GM21786 (cell line): ENCODE results near the gene SDHB.

Source experiments
- ATAC-seq: cut with Tn5 transposase; IDR thresholded peaks from one replicate; pipeline ENCODE4 v1.9.1; 2021; ENCODE audit not compliant: unreplicated experiment

SDHB gene

DNA sequence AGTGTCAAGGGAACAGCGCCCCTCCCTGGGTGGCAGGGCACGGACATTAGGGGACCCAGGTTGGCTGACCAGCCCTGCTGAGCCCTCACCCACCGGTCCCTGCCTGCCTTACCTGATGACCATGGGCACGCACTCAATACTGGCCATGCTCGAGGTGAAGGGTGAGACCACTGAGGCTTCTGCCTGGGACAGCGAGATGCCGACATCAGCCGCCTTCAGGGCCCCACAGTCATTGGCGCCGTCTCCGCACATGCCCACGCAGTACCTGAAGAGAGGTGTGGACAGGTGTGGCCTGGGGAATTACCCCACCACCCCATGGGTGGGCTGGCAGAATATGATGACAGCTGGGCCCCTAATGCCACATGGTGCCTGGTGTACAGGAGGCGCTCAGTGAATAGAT lies 65.6 kb downstream of the SDHB start:
- ATAC-seq: no peak

DNA sequence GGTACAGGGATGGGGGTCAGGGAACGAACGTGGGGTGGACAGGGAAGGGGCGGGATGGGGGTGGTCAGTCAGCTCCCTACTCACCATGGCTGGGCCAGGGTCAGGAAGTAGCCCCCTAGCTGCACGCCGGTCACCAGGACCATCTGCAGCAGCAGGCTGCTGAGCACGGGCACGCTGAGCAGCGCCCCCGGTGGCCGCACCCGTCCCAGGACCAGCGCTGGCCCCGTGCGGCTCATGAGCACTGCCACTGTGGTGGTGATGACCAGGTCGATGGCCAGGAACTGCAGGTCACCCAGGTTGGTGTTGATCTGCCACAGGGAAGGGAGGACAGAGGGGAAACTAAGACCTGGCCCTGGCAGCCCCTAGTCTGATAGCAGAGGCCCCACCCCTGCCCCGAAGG lies 66.9 kb downstream of the SDHB start:
- no peak for ATAC-seq

DNA sequence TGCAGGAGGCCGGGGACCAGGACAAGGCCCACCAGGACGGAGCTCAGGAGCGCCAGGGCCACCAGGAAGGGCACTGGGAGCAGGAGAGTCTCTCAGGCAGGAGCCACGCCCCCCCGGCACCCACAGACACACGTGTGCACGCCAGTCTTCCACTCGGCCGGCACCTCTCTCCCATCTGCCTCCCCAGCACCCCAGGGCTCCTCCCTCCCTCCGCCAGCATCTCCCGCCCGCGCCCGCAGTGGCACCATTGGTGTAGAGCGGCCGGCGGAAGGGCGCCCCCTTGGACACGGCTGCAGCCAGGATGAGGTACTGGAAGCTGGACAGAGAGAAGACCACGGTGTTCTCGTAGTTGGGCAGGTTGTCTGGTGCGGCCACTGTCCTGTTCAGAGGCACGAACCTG lies 67.3 kb downstream of the SDHB start:
- ATAC-seq: no peak

DNA sequence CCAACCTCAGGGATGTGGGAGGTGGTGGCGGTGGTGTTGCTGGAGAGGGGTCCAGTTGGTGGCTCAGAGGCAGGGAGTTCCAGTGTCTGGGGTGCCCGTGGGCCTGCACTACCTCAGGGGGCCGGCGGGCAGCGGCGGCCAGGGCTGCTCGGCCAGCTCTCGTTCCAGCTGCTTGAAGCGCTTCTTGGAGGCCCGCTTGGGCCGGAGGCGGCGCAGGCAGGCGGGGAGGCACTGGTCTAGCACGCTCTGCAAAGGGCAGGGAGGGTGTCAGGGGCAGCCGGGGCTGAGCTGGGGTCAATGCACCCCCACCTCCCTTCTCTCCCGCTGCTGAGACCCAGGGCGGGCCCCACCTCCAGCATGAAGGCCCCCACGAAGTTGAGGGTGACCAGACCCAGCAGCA lies 67.7 kb downstream of the SDHB start:
- no peak for ATAC-seq

DNA sequence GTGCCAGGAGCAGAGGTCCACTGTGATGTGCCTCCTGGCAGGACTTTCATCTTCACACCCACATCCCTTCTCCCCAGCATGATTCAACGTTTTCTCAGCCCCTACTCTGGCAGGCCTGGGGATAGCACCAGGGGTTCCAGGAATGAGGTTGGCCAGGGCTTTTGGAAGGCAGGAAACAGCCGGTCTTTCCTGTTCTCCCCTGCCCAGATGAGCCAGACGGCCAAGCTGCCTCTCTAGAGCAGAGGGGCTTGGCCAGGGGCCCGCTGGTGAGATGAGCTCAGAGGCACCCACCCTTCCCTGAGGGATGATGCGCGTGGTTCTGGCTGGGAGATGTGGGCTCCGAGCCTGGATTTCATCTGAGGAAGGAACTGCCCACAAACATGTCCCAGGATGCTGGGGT lies 69.1 kb downstream of the SDHB start:
- ATAC-seq: no peak

DNA sequence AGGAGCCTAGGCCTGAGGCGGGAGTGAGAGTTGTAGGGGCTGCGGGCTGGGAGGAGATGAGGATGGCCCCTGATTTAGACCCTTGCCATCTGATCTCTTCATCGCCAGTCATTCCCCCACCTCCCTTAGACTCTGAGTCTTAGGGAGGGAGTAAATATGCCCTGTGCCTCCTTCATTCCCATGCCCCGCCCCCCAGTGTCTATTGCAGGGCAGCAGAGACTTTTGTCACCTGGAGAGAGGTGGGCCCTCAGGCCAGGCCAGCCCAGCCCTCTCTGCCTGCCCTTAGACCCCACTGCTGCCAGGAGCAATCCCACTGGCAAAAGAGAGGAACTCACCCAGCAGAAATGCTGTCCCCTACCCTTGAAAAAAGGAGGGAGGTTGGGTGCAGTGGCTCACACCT lies 70.2 kb downstream of the SDHB start:
- ATAC-seq: no peak

DNA sequence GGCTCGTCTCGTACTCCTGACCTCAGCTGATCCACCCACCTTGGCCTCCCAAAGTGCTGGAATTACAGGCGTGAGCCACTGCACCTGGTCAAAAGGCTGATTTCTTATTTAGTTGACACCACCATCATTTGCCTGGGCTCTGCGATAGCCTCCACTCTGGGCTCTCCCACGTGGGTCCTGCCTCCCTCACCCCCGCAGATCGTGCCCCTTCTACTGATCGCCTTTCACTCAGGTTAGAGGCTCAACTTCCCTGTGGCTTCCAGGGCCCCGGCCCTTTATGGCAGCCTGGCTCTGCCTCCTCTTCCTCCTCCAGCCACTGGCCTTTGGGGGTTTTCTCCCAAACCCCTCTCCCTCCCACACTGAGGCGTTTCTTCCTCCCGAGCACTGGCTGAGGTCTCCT lies 70.9 kb downstream of the SDHB start:
- no peak for ATAC-seq

DNA sequence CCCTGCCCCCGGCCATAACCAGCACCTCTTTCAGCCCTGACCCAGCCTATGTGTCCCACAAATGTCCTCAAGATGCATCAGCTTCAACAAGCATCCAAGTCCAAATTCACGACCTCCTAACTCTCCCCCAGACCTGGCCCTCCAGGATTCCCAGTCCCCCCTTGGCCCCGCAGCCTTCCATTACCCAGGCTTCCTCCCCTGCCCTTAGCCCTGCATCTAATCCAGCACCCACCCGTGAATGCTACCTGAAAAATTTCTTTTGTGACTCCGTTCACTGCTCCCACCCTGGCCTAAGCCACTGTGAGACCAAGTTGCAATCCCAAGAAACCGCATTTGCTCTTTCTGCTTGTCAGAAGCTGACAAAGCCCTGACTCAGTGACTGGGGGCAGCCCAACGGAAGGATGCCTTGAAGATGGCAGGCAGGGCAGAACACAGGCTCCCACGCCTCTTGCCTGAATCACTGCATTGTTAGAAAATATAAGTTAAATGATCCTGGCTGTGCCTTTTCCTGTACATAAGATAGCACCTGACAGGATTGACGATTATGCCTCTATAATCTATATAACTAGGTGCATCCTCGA lies 72.5 kb downstream of the SDHB start:
- no peak for ATAC-seq

DNA sequence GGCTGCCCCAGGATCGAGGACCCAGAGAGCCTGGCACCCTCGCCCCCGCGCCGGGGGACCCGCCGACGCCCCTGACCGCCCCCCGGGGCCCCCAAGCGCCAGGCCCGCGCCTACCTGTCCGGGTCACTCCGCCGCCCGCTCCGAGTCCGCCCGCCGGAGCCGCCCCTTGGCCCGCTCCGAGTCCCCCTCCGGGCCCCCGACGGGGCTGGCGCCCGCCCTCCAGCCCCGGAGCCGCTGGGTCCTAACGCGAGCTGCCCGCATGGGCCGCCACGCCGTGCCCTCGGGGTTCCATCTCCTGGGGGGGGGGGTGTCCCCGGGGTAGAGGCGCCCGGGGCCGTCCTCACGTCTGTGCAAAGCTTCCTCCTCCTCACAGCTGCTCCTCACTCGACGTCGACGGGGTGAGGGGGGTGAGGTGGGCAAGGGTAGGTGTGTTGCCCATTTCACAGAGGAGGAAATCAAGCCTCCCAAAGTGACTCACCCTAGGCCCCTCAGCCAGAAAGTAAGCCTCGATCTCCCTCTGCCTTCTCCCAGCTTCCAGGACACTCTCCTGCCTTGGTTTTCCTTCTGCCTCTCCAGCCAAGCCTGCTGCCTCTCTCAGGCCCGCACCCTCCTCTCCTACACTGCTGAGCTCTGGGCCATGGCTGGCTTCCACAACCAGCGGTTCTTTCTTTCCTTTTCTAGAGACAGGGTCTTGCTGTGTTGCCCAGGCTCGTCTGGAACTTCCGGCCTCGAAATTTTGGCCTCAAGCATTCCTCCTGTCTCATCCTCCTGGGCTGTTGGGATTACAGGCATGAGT lies 73.2 kb downstream of the SDHB start, which contains the start of gene MFAP2:
MFAP2 (minus strand) TSS at position 148 of the 796 bp plus-strand sequence. CDS start 2,347 bp downstream, outside the sequence.
- no peak for ATAC-seq

DNA sequence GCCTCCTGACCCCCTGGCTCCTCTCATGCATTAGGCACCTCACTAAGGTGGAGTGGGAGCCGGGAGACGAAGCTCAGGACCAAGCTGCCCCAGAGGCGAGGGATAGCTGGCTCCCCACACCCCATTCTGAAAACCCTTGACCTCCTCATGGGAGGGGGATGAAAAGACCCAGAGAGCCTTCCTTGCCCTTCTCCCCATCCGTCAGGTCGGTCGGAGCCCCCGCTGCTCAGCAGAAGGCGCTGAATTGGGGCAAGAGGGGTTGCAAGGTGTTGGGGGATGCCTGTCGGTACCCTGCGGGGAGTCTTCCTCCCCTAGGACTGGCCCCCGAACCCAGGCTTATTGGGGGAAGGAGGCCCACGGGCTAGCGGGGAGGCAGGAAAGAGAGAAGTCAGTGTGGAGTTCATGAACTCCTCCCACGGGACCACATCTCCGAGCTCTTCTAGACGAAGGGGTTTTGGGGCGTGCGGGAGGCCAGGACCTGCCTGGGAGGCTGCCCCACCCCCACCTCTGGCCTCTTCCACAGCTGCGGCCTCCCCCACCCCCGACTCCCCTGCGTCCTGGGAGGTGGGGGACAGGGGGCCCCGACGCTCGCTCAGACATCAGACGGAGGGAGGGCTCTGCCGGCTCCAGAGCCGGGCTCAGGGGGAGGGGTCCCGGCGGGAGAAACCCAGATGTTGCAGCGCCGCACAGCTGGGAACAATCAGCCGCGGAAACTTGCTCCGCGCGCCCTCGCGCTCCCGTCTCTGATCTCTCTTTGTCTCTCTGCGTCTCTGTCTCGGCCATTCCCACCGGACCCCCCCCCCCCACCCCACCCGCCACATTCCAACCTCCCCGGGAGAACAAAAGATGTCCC lies 74.1 kb downstream of the SDHB start:
- no peak for ATAC-seq

DNA sequence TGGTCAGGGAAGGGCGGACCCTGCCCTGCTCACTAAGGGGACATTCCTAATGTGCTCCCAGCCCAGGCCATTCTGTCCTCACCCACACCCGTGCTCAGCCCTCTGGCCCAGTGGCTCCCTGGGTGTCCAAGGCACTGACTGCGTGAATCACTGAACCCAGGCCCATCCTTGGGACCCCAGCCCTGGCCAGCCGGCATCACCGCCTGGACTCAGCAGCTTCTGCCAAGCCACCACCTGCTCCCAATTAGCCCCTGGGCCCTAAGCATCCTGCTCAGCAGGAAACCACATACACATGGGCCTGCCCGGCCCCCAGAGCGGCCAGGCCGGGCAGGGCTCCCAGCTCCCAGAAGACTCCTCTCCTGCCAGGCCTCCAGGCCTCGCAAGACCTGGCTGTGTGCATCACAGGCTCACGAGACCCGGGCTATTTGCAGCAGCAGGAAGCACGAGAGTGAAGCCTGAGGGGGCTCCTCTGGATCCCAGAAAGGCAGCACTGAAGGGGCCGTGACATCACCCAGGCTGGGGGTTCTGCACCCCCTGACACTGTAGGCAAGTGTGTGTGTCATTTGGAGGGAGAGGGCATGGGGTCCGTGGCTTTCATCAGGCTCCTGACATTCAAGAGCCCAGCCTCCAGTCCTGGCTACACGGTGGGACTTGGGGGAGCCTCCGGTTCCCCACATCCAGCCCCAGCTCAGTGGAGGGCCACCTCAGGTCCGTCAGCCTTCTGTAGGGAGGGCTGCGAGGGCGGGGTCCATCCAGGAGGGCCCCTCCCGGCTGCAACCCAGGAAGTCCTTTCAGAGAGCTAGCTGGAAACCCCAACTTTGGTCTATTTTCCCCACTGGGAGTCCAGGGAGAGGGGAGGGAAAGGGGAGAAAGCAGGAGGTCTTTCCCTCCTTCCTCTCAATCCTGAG lies 75.0 kb downstream of the SDHB start:
- ATAC-seq: no peak

DNA sequence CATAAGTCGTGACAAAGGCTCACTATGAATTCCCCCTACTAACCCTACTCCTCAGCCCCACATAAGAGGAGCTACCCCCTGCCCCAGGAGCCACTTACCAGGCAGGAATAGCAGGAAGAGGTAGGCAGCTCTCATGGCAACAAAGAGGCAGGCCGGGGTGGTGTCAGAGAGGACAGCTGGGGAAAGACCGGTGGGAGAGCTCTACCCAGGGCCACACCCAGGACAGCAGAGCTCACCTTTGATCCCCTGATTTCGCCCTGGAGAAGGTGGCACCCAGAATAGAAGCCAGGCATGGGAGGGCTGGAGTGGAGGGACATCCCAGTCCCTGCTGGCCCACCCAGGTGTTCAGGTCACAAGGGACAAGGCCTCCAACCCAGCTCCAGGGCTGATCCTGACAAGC lies 75.7 kb downstream of the SDHB start:
- ATAC-seq: no peak

DNA sequence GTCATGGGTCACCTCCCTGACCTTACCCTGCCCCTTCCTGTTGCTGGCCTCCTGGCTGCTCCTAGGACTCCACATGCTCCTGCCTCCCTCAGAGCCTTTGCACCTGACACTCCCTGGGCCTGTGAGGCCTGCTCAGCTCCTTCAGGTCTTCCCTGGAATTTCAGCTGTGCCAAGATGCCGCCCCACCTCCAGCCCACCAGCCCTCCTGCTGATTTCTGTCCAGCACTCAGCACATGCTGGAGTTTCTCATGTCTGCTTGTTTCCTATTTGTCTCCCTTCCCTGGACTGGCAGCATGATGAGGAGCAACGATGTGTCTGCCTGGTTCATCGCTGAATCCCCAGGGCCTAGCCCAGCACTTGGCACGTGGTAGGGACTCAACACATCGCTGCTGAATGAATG lies 76.5 kb downstream of the SDHB start:
- no peak for ATAC-seq

DNA sequence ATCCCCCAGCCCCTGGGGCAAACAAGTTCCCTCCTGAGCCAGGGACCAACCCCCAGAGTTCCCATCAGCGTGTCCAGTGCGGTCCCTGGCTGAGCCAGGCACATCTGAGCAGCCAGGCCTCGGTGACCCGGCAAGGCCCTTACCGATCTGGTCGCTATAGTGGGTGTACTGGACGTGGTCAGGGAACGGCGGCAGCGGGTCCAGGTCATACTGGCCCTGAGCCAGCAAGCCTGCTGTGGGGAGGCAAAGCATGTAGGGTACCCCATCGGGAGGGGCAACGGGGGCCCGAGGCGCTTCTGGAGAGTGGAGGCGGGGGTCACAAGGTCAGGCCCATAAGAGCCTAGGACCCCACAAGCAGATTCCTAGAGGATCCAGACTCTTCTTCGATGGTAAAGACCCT lies 76.9 kb downstream of the SDHB start:
- ATAC-seq: no peak

DNA sequence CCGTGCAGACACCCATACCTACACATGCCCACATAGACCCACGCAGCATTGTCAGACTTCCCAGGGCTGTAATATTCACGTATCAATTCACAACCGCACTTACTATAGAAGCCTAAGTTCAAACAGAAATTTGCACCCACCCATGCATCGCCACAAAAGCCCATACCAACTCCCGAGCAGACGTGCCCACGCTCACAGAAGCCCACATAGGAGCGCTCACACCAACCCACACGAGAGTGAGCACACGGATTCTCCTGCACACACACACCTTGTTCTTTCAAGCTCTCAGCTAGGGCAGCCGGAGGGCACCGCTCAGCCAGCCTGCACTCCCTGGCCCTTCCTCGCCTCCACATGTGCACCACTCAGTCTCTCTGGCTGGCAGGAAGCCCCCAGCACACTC lies 78.0 kb downstream of the SDHB start:
- no peak for ATAC-seq

DNA sequence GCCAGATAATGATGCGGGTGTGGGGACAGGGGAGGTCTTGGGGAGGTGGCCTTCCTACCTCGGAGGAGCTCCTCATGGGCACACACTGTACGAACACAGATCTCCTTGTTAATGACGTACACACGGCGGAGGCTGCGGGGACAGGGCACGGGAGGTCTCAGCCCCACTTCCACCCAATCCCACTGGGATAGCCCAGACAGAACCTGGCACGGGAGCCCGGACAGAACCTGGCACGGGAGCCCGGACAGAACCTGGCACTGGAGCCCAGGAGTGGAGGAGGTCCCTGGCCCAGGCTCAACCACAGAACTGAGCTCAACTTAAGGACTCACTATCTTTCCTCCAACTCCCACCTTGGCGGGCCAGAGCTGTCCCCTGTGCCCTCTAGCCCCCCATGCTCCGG lies 78.6 kb downstream of the SDHB start:
- no peak for ATAC-seq

DNA sequence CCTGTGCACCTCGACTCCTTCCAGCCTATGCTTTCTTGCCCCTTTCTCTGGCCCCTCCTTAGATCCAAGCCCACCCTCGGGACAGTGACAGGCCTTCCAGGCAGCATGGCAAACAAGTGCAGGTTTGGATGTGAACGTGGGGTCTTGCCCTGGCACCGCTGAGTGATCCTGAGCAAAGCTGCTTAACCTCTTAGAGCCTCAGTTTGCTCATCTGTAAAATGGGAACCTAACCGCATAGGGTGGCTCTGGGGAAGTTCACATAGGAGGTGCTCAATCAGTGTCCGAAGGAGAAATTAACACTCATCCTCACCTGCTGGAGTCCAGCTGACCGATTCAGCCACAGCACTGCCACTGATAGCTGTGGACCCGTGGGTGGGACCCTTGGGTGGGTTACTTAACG lies 80.6 kb downstream of the SDHB start:
- ATAC-seq: no peak

DNA sequence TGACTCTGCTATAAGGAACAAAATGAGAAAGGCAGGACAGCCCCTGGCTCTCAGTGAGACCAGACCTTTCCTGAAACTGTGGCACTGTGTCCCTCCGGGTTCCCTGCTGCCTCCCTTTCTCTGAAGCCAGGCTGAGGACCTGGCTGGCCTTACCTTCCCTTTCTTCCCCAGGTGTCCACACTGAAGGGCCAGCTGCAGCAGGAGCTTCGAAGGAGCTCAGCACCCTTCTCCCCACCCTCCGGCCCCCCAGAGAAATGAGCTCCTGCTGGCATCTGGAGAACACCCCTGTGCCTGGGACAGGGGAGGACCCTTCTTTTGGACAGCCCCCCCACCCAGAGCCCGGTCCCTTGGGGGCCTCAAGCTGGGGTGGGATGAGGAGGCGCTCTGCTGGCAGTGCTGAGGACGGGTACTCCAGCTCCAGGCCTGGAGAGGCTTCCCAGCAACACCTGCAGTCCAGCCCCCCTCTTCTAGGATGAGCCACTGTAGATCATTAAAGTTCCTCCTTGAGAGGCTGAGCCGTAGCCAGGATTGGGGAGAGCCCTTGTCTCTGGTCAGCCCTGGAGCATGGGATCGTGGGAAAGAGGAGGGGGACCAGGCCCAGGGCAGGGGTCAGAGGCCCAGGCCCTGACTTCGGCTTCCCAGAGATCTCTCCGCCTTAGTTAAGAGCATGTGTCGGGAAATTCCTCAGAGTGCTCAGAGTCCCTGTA lies 81.5 kb downstream of the SDHB start:
- no peak for ATAC-seq

DNA sequence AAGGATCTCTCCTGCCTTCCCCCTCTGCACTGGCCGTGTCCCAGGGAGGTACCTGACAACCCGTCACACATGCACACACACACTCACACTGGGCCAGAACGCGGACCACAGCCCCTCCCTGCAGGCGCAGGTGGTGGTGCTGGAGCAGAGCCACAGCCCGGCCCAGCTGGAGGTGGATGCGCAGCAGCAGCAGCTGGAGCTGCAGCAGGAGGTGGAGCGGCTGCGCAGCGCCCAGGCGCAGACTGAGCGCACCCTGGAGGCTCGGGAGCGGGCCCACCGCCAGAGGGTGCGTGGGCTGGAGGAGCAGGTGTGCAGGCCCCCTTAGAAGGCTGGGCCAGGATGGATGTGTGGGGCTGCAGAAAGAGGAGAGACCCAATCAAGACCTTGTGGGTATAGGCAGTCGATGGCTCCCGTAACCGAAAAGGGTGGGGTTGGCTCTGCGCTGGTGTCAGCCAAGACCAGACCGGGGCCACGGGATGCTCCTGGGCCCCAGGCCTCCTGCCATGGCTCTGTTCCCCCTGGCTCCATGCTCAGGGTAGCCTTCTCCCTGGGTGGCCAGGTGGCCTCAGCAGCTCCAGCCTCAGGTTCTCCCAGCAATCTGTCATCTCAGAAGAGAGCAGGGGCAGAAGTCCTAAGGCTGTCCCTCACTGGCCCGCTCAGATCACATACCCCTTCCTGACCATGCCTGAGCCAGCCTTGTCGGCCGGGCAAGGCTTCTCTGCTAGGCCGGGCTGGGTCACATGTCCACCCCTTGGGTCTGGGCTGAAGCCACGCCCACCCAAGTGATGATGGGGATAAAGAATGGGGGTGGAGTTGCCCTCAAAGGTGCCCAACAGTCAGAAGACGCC lies 82.3 kb downstream of the SDHB start:
- ATAC-seq: no peak
